WERI-Rb-1 (cell line): ENCODE measurements around the gene ADCYAP1R1.

Experiments
- DNase-seq: peaks from one replicate; pipeline ENCODE4 v3.0.0-alpha.2; 2020
- H3K27ac ChIP-seq: fragments of 250-450 bp; sonication (Bioruptor Pico); 2 replicates; pipeline ENCODE4 v1.5.1; 2020; ENCODE audit warnings: mild to moderate bottlenecking, moderate library complexity
- H3K27me3 ChIP-seq: fragments of 250-450 bp; sonication (Bioruptor Pico); 2 replicates; pipeline ENCODE4 v1.5.1; 2021; ENCODE audit warnings: mild to moderate bottlenecking, low read depth, moderate library complexity; ENCODE audit not compliant: insufficient read depth, severe bottlenecking
- H3K36me3 ChIP-seq: fragments of 250-450 bp; sonication (Bioruptor Pico); 2 replicates; pipeline ENCODE4 v1.5.1; 2020; ENCODE audit warnings: mild to moderate bottlenecking, moderate library complexity
- H3K4me3 ChIP-seq: 2 replicates; pipeline ENCODE4 v1.5.1; 2011; ENCODE audit warnings: low read depth, mild to moderate bottlenecking, control low read depth, low read length
- H3K9me3 ChIP-seq: fragments of 250-450 bp; sonication (Bioruptor Pico); 2 replicates; pipeline ENCODE4 v1.5.1; 2021; ENCODE audit warnings: mild to moderate bottlenecking, moderate library complexity; ENCODE audit not compliant: severe bottlenecking
- CTCF ChIP-seq: IDR thresholded peaks from 2 replicates; pipeline ENCODE4 v1.5.1; 2011; ENCODE audit warnings: low read depth, mild to moderate bottlenecking, control low read depth, inconsistent platforms, low read length

Gene ADCYAP1R1

DNA sequence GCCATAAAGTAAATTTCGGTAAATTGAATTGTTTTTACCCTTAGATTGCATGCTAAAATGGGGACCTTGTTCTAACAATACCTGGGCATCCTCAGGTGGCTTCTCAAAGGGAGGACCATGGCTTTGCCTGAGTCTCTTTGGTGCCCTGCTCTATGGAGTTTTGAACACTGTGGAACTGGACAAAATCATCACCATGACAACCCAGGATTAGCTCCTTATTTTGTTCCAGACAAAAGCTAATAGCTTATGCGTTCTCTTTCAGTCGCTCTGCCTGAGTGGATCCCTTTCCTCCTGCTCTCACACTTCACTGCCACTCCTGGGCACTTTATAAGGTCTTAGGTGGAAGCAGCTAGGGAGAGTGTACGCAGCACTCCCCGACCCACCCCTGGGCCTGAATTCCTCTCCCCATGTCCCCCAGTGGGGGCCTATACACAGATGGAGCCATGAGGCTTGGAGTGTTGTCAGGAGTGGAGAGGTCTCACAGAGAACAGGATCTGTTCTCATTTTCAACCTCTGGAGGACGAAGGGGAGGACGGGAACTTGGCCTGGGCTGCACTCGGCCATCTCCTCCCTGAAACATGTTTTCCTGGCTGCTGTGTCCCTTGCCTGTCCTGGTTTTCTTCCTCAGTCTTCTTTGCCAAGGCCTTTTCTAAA is 19.0 kb downstream of the ADCYAP1R1 start:
- TF ChIP-seq CTCF, result no peak
- Histone ChIP-seq H3K4me3 (no peak overlapping the region), H3K36me3 (no peaks in the 10 kb centered on the region), H3K9me3 (no peaks in the 10 kb centered on the region), H3K27me3 (no peaks in the 10 kb centered on the region), H3K27ac (no peak overlapping the region)
- DNase-seq, result no peak

GRCh38 chr7:31071645-31072029 is 19.5 kb downstream of the ADCYAP1R1 start:
- Histone ChIP-seq H3K27me3 (no peaks in the 10 kb centered on the region), H3K36me3 (no peaks in the 10 kb centered on the region), H3K27ac (no peak overlapping the region), H3K4me3 (no peak overlapping the region), H3K9me3 (no peaks in the 10 kb centered on the region)
- no peak for DNase-seq
- no peak for TF ChIP-seq CTCF

DNA sequence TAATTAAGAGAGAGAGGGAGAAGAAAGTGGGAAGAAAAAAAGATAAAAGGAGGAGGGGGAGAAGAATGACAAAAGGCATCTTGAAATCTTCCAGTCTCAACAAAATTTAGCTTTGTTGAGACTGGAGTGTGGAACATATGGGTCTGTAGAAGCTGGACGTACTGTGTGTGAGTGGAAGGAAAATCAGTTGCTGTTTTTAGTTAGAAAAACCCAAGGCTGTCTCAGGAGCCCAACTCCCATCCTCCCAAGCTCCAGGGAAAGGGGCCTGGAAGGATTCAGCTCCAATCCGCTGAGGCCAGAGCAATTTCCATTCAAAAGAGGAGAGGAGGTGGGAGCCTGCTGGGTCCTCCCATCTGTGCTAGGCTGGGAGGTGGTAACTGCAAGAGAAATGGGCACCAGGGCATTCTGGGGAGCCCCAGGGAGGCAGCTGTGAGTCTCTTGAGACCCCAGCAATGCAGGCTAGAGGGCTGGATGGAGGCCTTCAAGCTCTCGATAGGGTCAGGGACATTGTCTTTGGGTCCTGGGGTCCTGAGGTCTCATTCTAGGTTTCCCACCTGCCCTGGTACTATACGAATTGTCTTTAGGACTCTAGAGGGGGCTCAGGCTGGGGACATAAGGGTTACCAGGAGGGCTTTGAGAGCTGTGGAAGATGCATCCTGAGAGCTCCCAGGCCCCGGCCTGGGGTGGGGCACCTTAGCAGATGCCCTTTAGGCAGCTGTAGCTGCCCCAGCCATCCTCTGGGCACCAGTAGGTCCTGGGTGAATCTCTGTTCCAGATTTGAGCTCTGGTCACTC is 21.4 kb downstream of the ADCYAP1R1 start:
- DNase-seq, result no peak
- no peak for TF ChIP-seq CTCF
- Histone ChIP-seq H3K27ac (no peak overlapping the region), H3K9me3 (no peaks in the 10 kb centered on the region), H3K4me3 (no peak overlapping the region), H3K36me3 (no peaks in the 10 kb centered on the region), H3K27me3 (no peaks in the 10 kb centered on the region)

- no peak for DNase-seq
- TF ChIP-seq CTCF, result no peak
- no peaks in the 10 kb centered on the region for H3K36me3 ChIP-seq
- H3K4me3 ChIP-seq, result no peak overlapping the region
- H3K27ac ChIP-seq, result no peak overlapping the region
- H3K27me3 ChIP-seq, result no peaks in the 10 kb centered on the region
- no peaks in the 10 kb centered on the region for H3K9me3 ChIP-seq
These were observed 21.9 kb downstream of the ADCYAP1R1 start for GRCh38 chr7:31074120-31074383.

DNA sequence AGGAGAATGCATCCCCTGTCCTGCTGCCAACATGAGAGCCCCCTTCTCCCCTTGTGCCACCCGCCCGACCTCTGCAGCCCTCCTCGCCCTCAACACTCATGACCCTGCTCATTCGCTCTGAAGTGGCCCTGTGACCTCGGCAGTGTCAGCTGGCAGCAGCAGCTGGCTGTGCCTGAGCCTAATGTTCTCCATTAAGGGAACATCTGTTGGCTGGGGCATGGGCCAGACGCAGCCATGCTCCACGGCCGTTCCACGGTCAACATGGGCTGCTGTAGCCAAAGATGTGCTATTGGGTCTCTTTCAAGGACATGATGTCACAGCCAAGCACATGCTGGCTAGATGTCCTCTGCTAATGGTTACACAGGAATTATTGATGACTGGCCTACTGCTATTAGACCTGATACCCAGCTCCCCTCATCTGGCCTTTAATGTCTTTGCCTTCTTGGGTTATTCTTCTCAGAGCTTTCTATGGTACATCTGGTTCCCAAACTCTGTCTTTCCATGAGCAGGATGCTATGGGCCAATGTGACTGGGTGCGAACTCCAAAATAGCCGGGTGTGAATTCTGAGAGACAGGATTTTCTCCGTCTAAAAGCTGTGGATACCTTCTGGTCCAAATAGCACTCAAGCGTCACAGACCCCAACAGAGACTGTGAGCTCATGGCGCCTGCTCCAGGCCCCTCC is 22.4 kb downstream of the ADCYAP1R1 start:
- Histone ChIP-seq H3K9me3 (no peaks in the 10 kb centered on the region), H3K36me3 (no peaks in the 10 kb centered on the region), H3K27me3 (no peaks in the 10 kb centered on the region), H3K27ac (no peak overlapping the region), H3K4me3 (no peak overlapping the region)
- no peak for DNase-seq
- no peak for TF ChIP-seq CTCF
